ENCODE measurements around the gene CHMP3. TPM values are rescaled to one million over a fixed set of nuclear protein-coding genes. Genes with fewer than 3 reads are reported as not detected.
"Not testable (repeated sequence)": the region's sequence is repeated elsewhere in the genome, so short reads cannot be mapped to it uniquely, and the experiment has no call there.

CHMP3 gene
- total RNA-seq, 1 donor from 2014 or later = 28.3 TPM

DNA sequence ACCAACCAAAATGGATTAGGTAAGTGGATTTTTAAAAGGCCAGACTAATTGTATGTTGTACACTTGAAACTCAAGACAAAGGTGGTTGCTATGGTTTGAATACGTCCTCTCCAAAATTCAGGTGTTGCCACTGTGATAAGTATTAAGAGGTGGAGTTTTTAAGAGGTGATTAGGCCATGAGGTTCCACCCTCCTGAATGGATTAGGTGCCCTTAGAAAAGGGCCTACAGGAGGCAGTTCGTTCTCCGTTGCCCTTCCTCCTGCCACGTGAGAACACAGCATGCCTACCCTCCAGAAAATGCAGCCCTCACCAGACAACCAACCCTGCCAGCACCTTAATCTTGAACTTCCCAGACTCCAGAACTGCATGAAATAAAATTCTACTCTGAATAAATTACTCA, 51.2 kb downstream of the CHMP3 start:
- peaks cover 2% of the 10 kb centered on the region for H3K4me1 Mint-ChIP-seq
- intact Hi-C loops (cut with micrococcal nuclease) = no loop called here
- peaks cover 4% of the 10 kb centered on the region for H3K9me3 Mint-ChIP-seq
- peaks cover 31% of the 10 kb centered on the region for H3K36me3 Mint-ChIP-seq (ENCODE audit: low read depth)
- no peaks in the 10 kb centered on the region for H3K27me3 Mint-ChIP-seq
- H3K27ac Mint-ChIP-seq = no peak overlapping the region
- H3K4me3 Mint-ChIP-seq = no peak overlapping the region
- no peak for DNase-seq

DNA sequence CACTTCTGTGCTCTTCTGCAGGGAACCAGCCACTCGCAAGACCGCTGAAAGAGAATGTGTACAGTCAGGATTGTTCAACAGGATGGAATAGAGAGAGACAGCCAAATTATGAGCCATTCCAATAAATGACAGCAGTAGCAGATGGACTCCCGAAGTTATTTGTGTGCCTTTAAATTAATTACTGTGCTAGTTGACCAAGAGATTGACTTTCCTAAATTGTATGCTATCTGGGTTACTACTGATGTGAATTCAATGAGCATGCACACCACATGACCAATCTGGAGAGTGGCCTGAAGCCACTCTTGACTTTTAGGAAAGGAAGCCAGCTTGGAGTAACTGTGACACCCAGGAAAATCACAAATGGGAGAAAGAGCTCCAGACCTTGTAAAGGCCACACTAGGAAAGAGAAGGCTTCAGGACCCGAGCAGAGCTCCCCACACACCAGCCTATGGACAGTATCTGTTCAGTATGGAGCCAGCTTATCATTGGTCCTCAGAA, 52.8 kb downstream of the CHMP3 start:
- Mint-ChIP-seq H3K27me3 (no peaks in the 10 kb centered on the region), H3K4me1 (peaks cover 2% of the 10 kb centered on the region), H3K27ac (peak overlapping the region; percentile 15), H3K4me3 (no peak overlapping the region), H3K36me3 (ENCODE audit: low read depth) (peaks cover 36% of the 10 kb centered on the region), H3K9me3 (no peaks in the 10 kb centered on the region)
- no peak for DNase-seq
- intact Hi-C loops (cut with micrococcal nuclease) = no loop called here

DNA sequence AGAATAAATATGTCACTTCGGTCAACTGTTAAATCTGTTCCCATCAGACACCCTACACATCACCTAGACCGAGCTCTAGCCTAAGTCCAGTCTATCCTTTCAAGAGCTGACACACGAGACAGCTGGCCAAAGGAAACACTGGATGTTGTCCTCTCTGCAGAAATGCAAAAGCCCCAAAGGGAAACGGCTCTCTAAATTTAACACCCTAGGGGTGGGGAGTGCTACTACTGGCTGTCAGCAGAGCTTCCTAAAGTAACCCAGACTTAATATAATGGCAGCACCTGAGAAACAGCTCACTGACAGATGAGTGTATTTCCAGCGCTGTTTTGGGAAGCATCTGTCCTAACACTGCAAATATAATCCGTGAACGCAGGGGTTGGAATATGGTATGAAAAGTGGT, 55.6 kb downstream of the CHMP3 start:
- intact Hi-C loops (cut with micrococcal nuclease) = no loop called here
- Mint-ChIP-seq H3K9me3 (peaks cover 5% of the 10 kb centered on the region), H3K27me3 (no peaks in the 10 kb centered on the region), H3K4me1 (peaks cover 2% of the 10 kb centered on the region), H3K4me3 (no peak overlapping the region), H3K36me3 (ENCODE audit: low read depth) (peaks cover 54% of the 10 kb centered on the region), H3K27ac (no peak overlapping the region)
- DNase-seq = no peak

DNA sequence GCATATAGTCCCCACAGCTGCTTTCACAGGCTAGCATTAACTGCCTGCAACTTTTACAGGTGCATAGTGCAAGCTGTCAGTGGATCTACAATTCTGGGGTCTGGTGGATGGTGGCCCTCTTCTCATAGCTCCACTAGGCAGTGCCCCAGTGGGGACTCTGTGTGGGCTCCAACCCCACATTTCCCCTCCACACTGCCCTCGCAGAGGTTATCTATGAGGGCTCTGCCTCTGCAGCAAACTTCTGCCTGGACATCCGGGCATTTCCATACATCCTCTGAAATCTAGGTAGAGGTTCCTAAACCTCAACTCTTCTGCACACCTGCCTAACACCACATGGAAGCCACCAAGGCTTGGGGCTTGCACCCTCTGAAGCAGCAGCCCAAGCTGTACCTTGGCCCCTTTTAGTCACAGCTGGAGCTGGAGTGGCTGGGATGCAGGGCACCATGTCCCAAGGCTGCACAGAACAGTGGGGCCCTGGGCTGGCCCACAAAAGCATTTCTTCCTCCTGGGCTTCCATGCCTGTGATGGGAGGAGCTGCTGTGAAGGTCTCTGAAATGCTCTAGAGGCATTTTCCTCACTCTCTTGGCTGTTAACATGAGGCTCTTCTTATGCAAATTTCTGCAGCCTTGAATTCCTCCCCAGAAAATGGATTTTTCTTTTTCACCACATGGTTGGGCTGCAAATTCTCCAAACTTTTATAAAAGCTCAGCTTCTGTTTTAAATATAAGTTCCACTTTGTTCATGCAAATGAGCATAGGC, 62.7 kb downstream of the CHMP3 start:
- Mint-ChIP-seq H3K27ac (no peak overlapping the region), H3K9me3 (peaks cover 34% of the 10 kb centered on the region), H3K27me3 (no peaks in the 10 kb centered on the region), H3K36me3 (ENCODE audit: low read depth) (peaks cover 94% of the 10 kb centered on the region), H3K4me1 (peaks cover 6% of the 10 kb centered on the region), H3K4me3 (no peak overlapping the region)
- no peak for DNase-seq
- intact Hi-C loops (cut with micrococcal nuclease) = no loop called here

DNA sequence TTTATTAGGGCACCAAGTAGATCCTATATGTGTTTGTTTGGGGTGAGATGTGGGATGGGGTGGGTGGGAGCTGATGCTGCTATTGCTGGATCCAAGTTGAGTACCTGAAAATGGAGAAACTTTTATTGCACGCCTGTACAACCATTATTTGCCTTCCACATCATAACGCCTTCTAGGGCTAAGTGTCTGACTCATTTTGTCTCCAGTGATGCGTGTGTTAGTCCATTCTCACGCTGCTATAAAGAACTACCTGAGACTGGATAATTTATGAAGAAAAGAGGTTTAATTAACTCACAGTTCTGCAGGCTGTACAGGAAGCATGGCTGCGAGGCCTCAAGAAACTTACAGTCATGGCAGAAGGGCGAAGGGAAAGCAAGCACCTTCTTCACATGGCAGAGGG, 63.9 kb downstream of the CHMP3 start:
- no peak overlapping the region for H3K27ac Mint-ChIP-seq
- intact Hi-C loops (cut with micrococcal nuclease) = no loop called here
- no peaks in the 10 kb centered on the region for H3K27me3 Mint-ChIP-seq
- no peak overlapping the region for H3K4me3 Mint-ChIP-seq
- peaks cover 37% of the 10 kb centered on the region for H3K9me3 Mint-ChIP-seq
- peaks cover 97% of the 10 kb centered on the region for H3K36me3 Mint-ChIP-seq (ENCODE audit: low read depth)
- H3K4me1 Mint-ChIP-seq = peaks cover 7% of the 10 kb centered on the region
- no peak for DNase-seq

DNA sequence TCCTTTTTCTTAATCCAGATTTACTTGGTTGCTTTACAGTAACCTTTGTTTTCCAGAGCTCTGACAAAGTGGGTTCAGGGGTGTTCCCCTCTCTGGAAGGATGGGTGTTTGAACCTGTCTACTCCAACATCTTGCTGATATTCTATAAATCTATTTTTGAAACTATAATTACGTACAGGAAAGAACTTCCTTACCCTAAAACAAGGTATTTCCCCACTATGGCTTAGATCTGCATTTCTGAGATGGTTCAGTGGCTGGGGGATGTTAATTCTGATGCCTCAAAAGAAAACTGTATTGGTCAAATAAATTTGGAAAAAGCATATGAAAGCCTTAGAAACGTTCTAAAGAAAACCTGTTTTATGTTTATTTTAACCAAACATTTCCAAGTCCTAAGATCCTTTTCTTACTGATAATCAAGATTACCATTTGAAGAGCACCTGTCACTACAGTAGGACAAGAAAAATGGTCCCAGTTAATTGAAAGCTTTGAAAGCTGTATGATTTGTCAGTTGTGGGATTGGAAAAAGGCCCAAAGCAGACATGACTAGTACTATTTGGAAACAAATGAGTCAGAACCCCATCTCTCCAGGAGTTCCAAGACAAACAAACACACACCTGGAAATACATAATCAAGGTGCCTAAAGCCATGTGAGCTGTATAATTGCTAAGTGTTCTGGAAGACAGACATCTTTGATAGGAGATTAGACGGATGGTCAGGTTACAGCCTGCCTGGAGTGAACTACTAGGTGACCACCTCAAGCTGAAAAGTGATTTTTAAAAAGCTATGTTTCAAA, 64.6 kb downstream of the CHMP3 start:
- intact Hi-C loops (cut with micrococcal nuclease) = no loop called here
- H3K27me3 Mint-ChIP-seq = no peaks in the 10 kb centered on the region
- no peak for DNase-seq
- H3K9me3 Mint-ChIP-seq = peaks cover 40% of the 10 kb centered on the region
- H3K4me1 Mint-ChIP-seq = peaks cover 7% of the 10 kb centered on the region
- H3K4me3 Mint-ChIP-seq = no peak overlapping the region
- peaks cover 97% of the 10 kb centered on the region for H3K36me3 Mint-ChIP-seq (ENCODE audit: low read depth)
- H3K27ac Mint-ChIP-seq = no peak overlapping the region

DNA sequence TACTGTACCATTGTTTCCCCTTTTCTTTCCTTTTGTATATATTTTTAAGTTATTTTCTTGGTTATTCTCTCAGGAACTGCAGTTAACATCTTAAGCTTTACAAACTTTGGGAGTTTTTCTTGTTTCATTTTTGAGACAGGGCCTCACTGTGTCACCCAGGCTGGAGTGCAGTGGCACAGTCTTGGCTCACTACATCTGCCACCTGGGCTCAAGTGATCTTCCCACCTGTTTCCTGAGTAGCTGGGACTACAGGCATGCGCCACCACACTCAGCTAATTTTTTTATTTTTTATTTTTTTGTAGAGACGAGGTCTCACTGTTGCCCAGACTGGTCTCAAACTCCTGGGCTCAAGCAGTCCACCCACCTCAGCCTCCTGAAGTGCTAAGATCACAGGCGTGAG, 66.9 kb downstream of the CHMP3 start:
- peaks cover 92% of the 10 kb centered on the region for H3K36me3 Mint-ChIP-seq (ENCODE audit: low read depth)

DNA sequence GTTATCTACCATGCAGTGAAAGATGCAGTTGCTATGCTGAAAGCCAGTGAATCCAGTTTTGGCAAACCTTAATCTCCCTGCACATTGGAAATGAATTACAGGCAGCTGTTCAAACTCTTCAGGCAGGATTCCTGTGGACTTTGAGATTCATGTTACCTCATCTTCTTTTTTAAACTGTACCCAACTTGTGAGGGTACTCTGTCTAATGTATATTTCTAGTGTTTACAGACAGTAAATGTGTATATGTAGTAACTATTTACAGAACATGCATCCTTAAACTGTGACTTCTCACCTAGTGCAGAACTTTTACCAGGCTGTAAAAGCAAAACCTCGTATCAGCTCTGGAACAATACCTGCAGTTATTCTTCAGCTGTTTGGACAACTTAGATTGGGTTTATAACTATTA, 71.2 kb downstream of the CHMP3 start:
- peaks cover 17% of the 10 kb centered on the region for H3K9me3 Mint-ChIP-seq
- peaks cover 7% of the 10 kb centered on the region for H3K4me1 Mint-ChIP-seq
- no peaks in the 10 kb centered on the region for H3K27me3 Mint-ChIP-seq
- intact Hi-C loops (cut with micrococcal nuclease) = no loop called here
- H3K27ac Mint-ChIP-seq = no peak overlapping the region
- no peak overlapping the region for H3K4me3 Mint-ChIP-seq
- DNase-seq = no peak
- H3K36me3 Mint-ChIP-seq (ENCODE audit: low read depth) = peaks cover 85% of the 10 kb centered on the region

More for the DNA sequence above, 66.9 kb downstream of the CHMP3 start:
- H3K4me3 Mint-ChIP-seq; DNase-seq; H3K27me3 Mint-ChIP-seq; intact Hi-C loops (cut with micrococcal nuclease); H3K4me1 Mint-ChIP-seq; H3K27ac Mint-ChIP-seq: not testable (repeated sequence)
- peaks cover 35% of the 10 kb centered on the region for H3K9me3 Mint-ChIP-seq

DNA sequence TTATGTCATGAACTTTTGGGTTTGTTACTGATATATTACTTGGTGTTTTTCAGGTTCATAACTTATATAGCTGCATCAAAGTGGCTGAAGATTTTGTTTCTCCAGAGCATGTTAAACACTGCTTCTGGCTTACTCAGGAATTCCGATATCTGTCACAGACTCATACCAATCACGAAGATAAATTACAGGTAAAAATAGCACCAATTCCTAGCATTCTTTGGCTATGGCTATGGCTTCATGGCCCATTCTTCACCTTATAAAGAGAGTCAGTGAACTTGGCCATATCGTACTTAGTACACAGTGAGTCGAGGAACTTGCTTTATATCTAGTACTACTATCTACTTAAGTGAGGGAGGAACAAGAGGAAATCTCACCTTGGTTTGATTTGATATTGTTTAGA, 72.2 kb downstream of the CHMP3 start:
- DNase-seq = no peak
- intact Hi-C loops (cut with micrococcal nuclease) = no loop called here
- Mint-ChIP-seq H3K27me3 (no peaks in the 10 kb centered on the region), H3K36me3 (ENCODE audit: low read depth) (peaks cover 85% of the 10 kb centered on the region), H3K4me3 (no peak overlapping the region), H3K4me1 (peaks cover 8% of the 10 kb centered on the region), H3K9me3 (peaks cover 17% of the 10 kb centered on the region), H3K27ac (no peak overlapping the region)

DNA sequence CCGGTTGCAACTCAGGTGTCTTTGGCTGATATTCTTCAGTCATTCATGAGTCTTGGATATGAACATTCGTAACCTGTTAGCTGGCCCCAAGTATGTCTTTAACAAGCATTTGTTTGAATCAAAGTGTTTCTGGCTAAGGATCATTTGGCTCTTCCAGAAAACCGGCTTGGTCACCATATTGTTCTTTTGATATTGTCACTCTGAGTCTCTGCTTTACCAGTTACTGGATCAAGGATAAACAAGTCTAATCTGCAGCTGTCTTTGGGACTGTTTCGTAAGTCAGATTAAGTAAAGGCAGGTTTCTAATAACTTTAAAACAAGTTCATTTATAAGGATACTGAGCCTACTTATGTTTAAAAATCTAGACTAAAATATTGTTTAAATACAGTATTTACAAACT, 73.0 kb downstream of the CHMP3 start:
- H3K4me3 Mint-ChIP-seq = no peak overlapping the region
- H3K27ac Mint-ChIP-seq = no peak overlapping the region
- H3K9me3 Mint-ChIP-seq = peaks cover 8% of the 10 kb centered on the region
- intact Hi-C loops (cut with micrococcal nuclease) = no loop called here
- peaks cover 85% of the 10 kb centered on the region for H3K36me3 Mint-ChIP-seq (ENCODE audit: low read depth)
- no peak for DNase-seq
- H3K4me1 Mint-ChIP-seq = peaks cover 8% of the 10 kb centered on the region
- no peaks in the 10 kb centered on the region for H3K27me3 Mint-ChIP-seq

DNA sequence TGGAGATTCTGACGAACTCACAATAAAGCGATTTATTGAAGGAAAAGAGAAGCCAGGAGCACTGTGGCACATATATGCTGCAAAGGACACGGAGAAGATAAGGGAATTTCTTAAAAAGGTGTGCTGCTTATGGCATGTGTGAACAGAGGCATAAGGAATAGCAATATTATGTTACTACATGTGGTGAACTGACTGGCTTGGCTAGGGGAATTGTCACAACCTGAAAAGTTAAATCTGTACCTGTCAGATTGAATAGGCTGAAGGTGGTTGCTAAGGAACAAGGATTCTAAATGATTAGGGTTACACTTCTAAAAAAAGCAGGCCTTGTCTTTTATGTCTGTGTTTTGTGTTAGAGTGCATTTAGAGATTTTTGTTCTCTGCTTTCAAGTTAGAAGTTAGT, 73.7 kb downstream of the CHMP3 start:
- Mint-ChIP-seq H3K9me3 (peaks cover 9% of the 10 kb centered on the region), H3K4me3 (no peak overlapping the region), H3K4me1 (peaks cover 14% of the 10 kb centered on the region), H3K27me3 (no peaks in the 10 kb centered on the region), H3K36me3 (ENCODE audit: low read depth) (peaks cover 85% of the 10 kb centered on the region), H3K27ac (no peak overlapping the region)
- intact Hi-C loops (cut with micrococcal nuclease) = no loop called here
- DNase-seq = no peak

DNA sequence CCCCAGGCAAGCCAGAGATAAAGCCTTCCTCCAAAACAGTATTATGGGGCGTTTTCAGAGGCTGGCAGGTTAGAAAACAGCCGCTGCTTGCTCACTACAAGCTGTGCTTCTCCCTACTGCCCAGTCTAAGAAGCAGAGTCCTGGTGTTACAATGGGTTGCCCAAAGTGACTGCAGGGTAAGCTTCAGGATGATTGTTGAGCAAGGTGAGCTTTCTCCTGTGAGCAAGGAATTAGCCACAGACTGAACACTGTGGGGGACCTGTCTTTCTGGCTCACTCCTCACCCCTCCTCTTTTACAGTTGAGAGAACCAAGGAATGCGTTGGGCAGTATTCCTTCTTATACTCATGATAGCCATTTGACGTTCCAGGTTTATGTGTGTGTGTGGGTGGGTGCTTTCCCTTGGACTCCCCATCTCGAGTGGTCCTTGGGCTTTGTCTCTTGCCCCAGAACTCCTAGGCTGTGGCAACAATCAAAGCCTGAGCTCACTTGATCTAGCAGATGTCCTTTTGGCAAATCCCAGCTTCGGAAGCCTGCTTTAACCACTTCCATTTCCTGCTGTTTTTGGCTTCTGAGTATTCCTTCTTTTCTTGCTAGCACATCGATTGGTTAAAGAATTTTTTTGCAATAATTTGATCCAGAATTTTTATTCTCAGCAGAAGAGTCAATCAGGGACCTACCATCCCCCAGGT, 74.5 kb downstream of the CHMP3 start:
- peaks cover 87% of the 10 kb centered on the region for H3K36me3 Mint-ChIP-seq (ENCODE audit: low read depth)
- intact Hi-C loops (cut with micrococcal nuclease) = no loop called here

DNA sequence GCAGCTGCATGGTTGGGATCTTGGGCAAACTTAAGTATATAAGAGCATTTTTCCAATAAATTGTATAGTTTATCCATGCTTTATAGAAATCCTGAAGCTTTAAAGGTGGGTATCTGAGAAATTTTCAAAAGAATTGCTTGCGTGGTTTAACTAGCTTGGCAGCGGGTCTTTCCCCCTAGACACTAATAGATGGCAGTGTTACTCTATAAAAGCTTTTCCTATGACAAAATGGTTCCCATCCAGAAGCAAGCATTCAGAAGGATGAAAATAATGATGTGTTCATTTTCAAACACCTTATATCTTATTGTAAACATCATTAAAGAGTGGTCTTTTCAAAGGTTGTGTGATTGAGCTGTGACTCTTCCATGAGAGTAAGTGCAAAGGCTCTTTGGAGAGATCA, 76.2 kb downstream of the CHMP3 start:
- Mint-ChIP-seq H3K4me3 (no peak overlapping the region), H3K4me1 (peaks cover 24% of the 10 kb centered on the region), H3K36me3 (ENCODE audit: low read depth) (peaks cover 93% of the 10 kb centered on the region), H3K27me3 (no peaks in the 10 kb centered on the region), H3K9me3 (peaks cover 4% of the 10 kb centered on the region), H3K27ac (no peak overlapping the region)
- DNase-seq = no peak
- intact Hi-C loops (cut with micrococcal nuclease) = no loop called here

More for the DNA sequence above, 74.5 kb downstream of the CHMP3 start:
- no peak for DNase-seq
- H3K9me3 Mint-ChIP-seq = peaks cover 4% of the 10 kb centered on the region
- H3K27ac Mint-ChIP-seq = no peak overlapping the region
- H3K4me1 Mint-ChIP-seq = peaks cover 20% of the 10 kb centered on the region
- H3K27me3 Mint-ChIP-seq = no peaks in the 10 kb centered on the region
- H3K4me3 Mint-ChIP-seq = no peak overlapping the region

DNA sequence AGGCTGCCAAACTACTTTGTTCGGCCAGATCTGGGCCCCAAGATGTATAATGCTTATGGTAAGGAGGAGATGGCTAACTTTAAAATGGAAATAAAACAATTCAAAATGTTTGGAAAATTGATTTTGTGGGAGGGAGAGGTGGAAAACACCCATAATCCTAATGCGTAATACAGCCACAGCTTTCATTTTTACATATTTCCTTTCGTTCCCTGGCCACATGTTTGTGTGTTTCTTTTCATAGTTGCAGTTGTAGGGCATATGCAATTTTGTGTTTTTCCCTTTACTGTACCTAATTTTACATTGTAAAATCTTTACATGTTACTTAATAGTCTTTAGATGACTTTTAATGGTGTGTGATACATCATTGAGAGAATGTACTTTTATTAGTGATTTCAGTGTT, 77.4 kb downstream of the CHMP3 start:
- peaks cover 30% of the 10 kb centered on the region for H3K4me1 Mint-ChIP-seq
- intact Hi-C loops (cut with micrococcal nuclease) = no loop called here
- DNase-seq = no peak
- peaks cover 91% of the 10 kb centered on the region for H3K36me3 Mint-ChIP-seq (ENCODE audit: low read depth)
- H3K27ac Mint-ChIP-seq = peak overlapping the region; percentile 67
- no peaks in the 10 kb centered on the region for H3K27me3 Mint-ChIP-seq
- H3K4me3 Mint-ChIP-seq = no peak overlapping the region
- H3K9me3 Mint-ChIP-seq = peaks cover 4% of the 10 kb centered on the region

All from activated CD4-positive, alpha-beta T cell treated with anti-CD3 and anti-CD28 coated beads, Interleukin-2, amount 10 ng/mL, durations not matched to agents 24 days and 14 days (primary cell).